ENCODE measurements around the gene CLIP4.
A peak's percentile ranks its signal among the peaks of the same experiment; 100 is the strongest.
"Not testable (repeated sequence)": the region's sequence is repeated elsewhere in the genome, so short reads cannot be mapped to it uniquely, and the experiment has no call there.

Gene CLIP4

DNA sequence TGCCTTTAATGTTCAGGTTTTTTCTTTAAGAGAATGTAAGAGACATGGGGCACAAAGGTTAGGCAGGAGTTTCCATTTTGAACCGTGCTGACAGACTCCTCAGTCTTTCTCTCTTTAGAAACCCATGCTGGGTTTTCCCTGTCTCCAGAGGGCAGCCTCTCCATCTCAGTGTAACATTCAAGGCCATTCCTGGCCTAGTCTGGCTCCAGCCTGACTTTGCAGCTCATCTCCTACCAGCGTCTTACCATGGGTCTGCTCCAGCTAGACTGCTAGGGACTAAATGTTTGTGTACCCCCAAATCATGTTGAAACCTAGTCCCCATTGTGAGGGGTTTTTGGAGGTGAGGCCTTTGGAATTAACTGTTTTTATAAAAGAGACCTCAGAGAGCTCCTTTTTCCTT is 9.8 kb upstream of the CLIP4 start:
- H3K36me3 ChIP-seq (ENCODE audit: control insufficient read depth, insufficient read depth, low read length): no peaks in the 10 kb centered on the region
- 30 to 50% methylated on average over 1 of the region's 2 CpGs for WGBS, 2 experiments (ENCODE audit: insufficient coverage in 2 of 2)
- H3K4me1 ChIP-seq (ENCODE audit: control insufficient read depth, insufficient read depth, low read length, poor library complexity, severe bottlenecking): peaks cover 3% of the 10 kb centered on the region
- no peaks in the 10 kb centered on the region for H3K9me3 ChIP-seq (ENCODE audit: control insufficient read depth, low read length)
- H3K27ac ChIP-seq (ENCODE audit: low read depth, low read length, severe bottlenecking): no peak overlapping the region
- H3K4me3 ChIP-seq (ENCODE audit: extremely low read depth, insufficient read depth, low read length, poor library complexity, severe bottlenecking): no peak overlapping the region

DNA sequence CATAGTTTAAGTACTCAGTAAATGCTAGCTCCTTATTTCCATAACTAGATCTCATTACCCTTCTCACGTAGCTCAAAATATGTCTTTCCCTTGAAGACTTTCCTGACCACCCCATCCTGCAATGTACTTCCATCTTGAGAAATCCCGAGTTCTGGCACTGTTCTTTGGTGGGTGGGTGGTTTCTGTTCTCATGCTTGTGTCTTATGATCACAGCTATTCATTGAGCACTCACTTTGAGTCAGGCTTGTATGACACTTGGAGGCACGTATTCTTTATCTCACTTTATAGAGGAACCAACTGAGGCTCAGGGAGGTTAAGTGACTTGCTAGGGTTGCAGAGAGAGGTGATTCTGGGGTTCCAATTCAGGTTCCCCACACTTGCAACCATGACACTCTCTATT is 9.0 kb upstream of the CLIP4 start:
- H3K4me3 ChIP-seq (ENCODE audit: extremely low read depth, insufficient read depth, low read length, poor library complexity, severe bottlenecking): no peak overlapping the region
- WGBS, 2 experiments (ENCODE audit: insufficient coverage in 2 of 2): 80 to 83% methylated on average over 1 to 2 of the region's 3 CpGs
- H3K36me3 ChIP-seq (ENCODE audit: control insufficient read depth, insufficient read depth, low read length): no peaks in the 10 kb centered on the region
- H3K4me1 ChIP-seq (ENCODE audit: control insufficient read depth, insufficient read depth, low read length, poor library complexity, severe bottlenecking): peaks cover 3% of the 10 kb centered on the region
- no peaks in the 10 kb centered on the region for H3K9me3 ChIP-seq (ENCODE audit: control insufficient read depth, low read length)
- no peak overlapping the region for H3K27ac ChIP-seq (ENCODE audit: low read depth, low read length, severe bottlenecking)

DNA sequence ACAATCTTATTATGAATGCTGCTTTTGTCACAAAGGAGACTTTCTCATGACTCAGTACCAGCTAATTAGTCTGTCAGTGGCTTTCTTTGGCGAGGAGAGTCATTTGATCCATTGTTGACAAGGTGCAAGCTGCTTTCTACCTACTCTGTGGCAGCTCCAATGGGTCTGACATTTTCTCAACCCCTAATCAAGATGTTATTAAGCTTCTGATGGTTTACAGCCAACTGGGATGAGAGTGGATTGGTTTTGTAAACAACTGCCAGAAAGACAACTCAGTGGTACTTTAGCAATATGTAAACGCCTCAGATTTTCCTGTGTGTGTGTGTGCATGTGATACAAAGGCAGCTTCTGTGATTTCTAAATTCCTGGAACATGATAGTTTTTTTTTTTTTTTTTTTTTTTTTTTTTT is 8.2 kb upstream of the CLIP4 start:
- WGBS, 2 experiments (ENCODE audit: insufficient coverage in 2 of 2): 65 to 69% methylated on average over 2 of the region's 2 CpGs
- H3K4me1 ChIP-seq (ENCODE audit: control insufficient read depth, insufficient read depth, low read length, poor library complexity, severe bottlenecking): peaks cover 3% of the 10 kb centered on the region
- no peaks in the 10 kb centered on the region for H3K9me3 ChIP-seq (ENCODE audit: control insufficient read depth, low read length)
- no peaks in the 10 kb centered on the region for H3K36me3 ChIP-seq (ENCODE audit: control insufficient read depth, insufficient read depth, low read length)
- H3K4me3 ChIP-seq (ENCODE audit: extremely low read depth, insufficient read depth, low read length, poor library complexity, severe bottlenecking): no peak overlapping the region
- no peak overlapping the region for H3K27ac ChIP-seq (ENCODE audit: low read depth, low read length, severe bottlenecking)

DNA sequence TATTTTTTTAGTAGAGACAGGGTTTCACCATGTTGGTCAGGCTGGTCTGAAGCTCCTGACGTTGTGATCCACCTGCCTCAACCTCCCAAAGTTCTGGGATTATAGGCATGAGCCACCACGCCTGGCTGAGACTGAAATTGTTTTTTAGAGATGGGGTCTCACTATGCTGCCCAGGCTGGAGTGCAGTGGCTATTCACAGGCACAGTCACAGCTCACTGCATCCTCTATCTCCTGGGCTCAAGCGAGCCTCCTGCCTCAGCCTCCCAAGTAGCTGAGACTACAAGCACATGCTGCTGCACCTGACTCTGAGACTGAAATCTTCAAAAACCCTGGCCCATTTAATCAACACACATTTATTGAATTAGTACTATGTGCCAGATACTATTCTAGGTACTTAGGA is 7.7 kb upstream of the CLIP4 start:
- H3K4me3 ChIP-seq (ENCODE audit: extremely low read depth, insufficient read depth, low read length, poor library complexity, severe bottlenecking); H3K36me3 ChIP-seq (ENCODE audit: control insufficient read depth, insufficient read depth, low read length); H3K27ac ChIP-seq (ENCODE audit: low read depth, low read length, severe bottlenecking); H3K9me3 ChIP-seq (ENCODE audit: control insufficient read depth, low read length); H3K4me1 ChIP-seq (ENCODE audit: control insufficient read depth, insufficient read depth, low read length, poor library complexity, severe bottlenecking): not testable (repeated sequence)
- 93% methylated on average over 3 of the region's 3 CpGs; no CpG with 5 or more reads in 1 of the 2 experiments for WGBS, 2 experiments (ENCODE audit: insufficient coverage in 2 of 2)

DNA sequence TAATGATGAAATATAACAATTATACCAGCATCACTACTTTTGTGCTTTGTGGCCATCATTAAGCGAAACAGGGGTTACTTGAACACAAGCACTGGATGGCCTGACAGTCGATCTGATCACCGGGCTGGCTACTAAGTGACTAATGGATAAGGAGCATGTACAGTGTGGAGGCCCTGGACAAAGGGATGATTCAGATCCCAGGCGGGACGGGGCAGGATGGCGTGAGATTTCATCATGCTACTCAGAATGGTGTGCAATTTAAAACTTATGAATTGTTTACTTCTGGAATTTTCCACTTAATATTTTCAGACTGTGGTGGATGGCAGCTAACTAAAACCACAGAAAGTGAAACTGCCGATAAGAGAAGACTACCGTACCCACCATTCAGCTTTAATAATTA is 7.0 kb upstream of the CLIP4 start:
- H3K9me3 ChIP-seq (ENCODE audit: control insufficient read depth, low read length): no peaks in the 10 kb centered on the region
- no peak overlapping the region for H3K27ac ChIP-seq (ENCODE audit: low read depth, low read length, severe bottlenecking)
- 96 to 98% methylated on average over 4 to 5 of the region's 8 CpGs for WGBS, 2 experiments (ENCODE audit: insufficient coverage in 2 of 2)
- H3K36me3 ChIP-seq (ENCODE audit: control insufficient read depth, insufficient read depth, low read length): no peaks in the 10 kb centered on the region
- peaks cover 3% of the 10 kb centered on the region for H3K4me1 ChIP-seq (ENCODE audit: control insufficient read depth, insufficient read depth, low read length, poor library complexity, severe bottlenecking)
- H3K4me3 ChIP-seq (ENCODE audit: extremely low read depth, insufficient read depth, low read length, poor library complexity, severe bottlenecking): no peak overlapping the region

DNA sequence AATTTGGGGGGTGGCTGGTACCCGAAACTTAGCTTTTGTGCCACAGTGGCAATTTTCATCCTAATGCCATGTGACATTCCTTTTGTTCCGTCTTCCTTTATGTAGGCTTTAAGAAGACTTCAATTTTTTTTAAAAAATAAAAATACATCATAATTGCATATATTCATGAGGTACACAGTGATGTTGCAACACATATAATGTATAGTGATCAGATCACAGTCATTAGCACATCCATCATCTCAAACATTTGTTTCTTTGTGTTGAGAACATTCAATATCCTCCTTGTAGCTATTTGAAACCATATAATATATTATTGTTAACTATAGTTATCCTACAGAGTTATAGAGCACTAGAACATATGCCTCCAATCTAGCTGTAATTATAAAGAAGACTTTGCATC is 6.0 kb upstream of the CLIP4 start:
- WGBS, 2 experiments (ENCODE audit: insufficient coverage in 2 of 2): 86 to 88% methylated on average over 1 of the region's 2 CpGs
- H3K4me3 ChIP-seq (ENCODE audit: extremely low read depth, insufficient read depth, low read length, poor library complexity, severe bottlenecking): no peak overlapping the region
- no peak overlapping the region for H3K27ac ChIP-seq (ENCODE audit: low read depth, low read length, severe bottlenecking)
- H3K4me1 ChIP-seq (ENCODE audit: control insufficient read depth, insufficient read depth, low read length, poor library complexity, severe bottlenecking): peaks cover 9% of the 10 kb centered on the region
- H3K9me3 ChIP-seq (ENCODE audit: control insufficient read depth, low read length): no peaks in the 10 kb centered on the region
- H3K36me3 ChIP-seq (ENCODE audit: control insufficient read depth, insufficient read depth, low read length): no peaks in the 10 kb centered on the region

DNA sequence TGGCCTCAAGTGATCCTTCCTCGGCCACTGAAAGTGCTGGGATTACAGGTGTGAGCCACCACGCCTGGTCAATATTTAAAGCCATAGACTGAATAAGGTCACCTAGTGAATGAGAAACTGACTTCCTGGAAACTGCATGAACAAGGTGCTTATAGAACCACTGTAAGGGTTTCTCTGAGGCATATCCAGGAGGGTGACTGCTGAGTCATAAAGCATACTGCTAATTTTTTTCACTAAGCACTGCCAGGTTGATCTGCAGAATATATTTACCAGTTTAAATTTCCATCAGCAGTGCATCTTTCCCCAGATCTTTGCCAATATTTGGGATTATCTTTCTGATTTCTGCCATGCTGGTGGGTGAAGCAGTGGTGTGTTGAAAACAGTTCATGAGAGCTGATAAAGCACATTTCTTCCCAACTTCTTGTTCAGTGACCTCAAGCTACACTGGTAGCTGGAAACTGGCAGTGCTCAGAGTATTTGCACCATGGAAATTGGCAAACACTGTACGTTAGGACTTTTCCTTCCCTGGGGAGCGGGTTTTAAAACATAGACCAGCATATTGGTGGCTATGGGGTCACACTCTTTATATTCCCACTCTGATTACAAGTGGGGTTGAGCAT is 4.2 kb upstream of the CLIP4 start:
- Histone ChIP-seq H3K27ac (ENCODE audit: low read depth, low read length, severe bottlenecking) (no peak overlapping the region), H3K9me3 (ENCODE audit: control insufficient read depth, low read length) (no peaks in the 10 kb centered on the region), H3K36me3 (ENCODE audit: control insufficient read depth, insufficient read depth, low read length) (no peaks in the 10 kb centered on the region), H3K4me1 (ENCODE audit: control insufficient read depth, insufficient read depth, low read length, poor library complexity, severe bottlenecking) (peaks cover 9% of the 10 kb centered on the region), H3K4me3 (ENCODE audit: extremely low read depth, insufficient read depth, low read length, poor library complexity, severe bottlenecking) (no peak overlapping the region)
- 82 to 83% methylated on average over 3 to 4 of the region's 4 CpGs for WGBS, 2 experiments (ENCODE audit: insufficient coverage in 2 of 2)

DNA sequence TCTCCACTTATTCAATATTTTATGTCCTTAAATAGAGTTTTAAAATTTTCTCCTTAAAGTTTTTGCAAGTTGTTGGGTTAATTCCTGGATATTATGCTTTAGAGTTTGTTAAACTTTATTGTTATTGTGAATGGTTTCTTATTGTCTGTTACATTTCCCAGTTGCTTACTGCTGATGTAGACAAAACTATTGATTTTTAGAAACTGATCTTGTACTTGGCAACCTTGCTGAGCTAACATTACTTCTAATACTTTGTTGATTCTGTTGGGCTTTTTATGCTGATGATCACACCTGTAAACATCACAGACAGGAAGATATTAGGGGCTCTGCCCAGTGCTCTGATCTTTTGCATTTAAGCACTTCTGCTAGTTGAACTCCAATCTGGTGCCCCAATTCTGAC is 2.8 kb upstream of the CLIP4 start:
- Histone ChIP-seq H3K36me3 (ENCODE audit: control insufficient read depth, insufficient read depth, low read length) (no peaks in the 10 kb centered on the region), H3K27ac (ENCODE audit: low read depth, low read length, severe bottlenecking) (no peak overlapping the region), H3K4me1 (ENCODE audit: control insufficient read depth, insufficient read depth, low read length, poor library complexity, severe bottlenecking) (peaks cover 6% of the 10 kb centered on the region), H3K4me3 (ENCODE audit: extremely low read depth, insufficient read depth, low read length, poor library complexity, severe bottlenecking) (no peak overlapping the region), H3K9me3 (ENCODE audit: control insufficient read depth, low read length) (no peaks in the 10 kb centered on the region)

DNA sequence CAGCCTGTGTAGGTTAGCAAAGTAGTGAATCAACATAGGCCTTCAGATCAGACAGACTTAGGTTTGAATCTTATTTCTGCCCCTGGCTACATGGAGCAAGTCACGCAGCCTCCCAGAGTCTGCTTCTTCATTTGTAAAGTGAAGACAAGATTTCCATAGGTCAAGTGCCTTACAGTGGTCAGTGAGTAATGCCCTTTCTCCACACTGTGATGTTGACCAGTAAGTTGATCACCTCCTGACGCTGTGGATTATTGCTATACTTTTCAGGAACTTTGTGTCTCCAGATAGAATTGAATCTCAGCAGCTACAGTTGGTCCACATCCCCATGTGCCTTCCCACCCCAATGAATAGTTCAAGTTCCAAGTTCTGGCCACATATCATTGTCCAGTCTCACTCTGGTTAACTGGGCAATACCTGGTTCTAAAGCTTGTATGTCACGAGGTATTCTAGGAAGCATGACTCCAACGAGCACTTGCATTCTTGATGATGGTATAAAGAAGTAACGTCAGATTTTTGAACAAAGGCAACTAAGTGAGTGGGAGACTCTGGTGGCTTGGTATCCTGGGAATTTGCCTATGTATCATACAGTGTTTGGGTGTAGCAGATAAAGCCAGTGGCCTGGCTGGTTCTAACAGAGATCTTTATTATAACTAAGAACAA is 2.1 kb upstream of the CLIP4 start:
- Histone ChIP-seq H3K27ac (ENCODE audit: low read depth, low read length, severe bottlenecking) (no peak overlapping the region), H3K4me3 (ENCODE audit: extremely low read depth, insufficient read depth, low read length, poor library complexity, severe bottlenecking) (no peak overlapping the region), H3K9me3 (ENCODE audit: control insufficient read depth, low read length) (no peaks in the 10 kb centered on the region), H3K4me1 (ENCODE audit: control insufficient read depth, insufficient read depth, low read length, poor library complexity, severe bottlenecking) (peaks cover 6% of the 10 kb centered on the region), H3K36me3 (ENCODE audit: control insufficient read depth, insufficient read depth, low read length) (no peaks in the 10 kb centered on the region)
- WGBS, 2 experiments (ENCODE audit: insufficient coverage in 2 of 2): 76 to 87% methylated on average over 3 to 4 of the region's 5 CpGs

DNA sequence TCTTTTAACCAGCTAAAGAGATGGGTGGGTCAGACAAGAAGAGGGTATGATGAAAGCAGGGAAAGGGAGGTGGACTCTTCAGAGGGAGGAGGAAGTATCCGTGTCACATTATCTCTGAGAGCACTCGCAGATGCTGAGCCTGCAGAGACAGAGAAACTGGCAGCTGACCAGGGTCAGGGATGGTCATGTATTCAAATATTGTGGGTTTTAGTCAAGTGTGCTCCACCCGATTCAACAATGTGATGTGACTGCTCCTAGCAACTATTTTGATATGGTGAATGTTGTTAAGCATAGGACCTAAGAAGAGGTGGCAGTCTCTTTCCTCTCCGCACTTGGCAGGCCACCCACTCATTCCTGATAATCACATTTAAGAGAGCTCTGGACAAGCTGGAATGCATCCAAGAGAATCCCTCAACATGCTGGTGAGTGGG is 1.3 kb upstream of the CLIP4 start:
- Histone ChIP-seq H3K9me3 (ENCODE audit: control insufficient read depth, low read length) (no peaks in the 10 kb centered on the region), H3K4me1 (ENCODE audit: control insufficient read depth, insufficient read depth, low read length, poor library complexity, severe bottlenecking) (peaks cover 6% of the 10 kb centered on the region), H3K4me3 (ENCODE audit: extremely low read depth, insufficient read depth, low read length, poor library complexity, severe bottlenecking) (no peak overlapping the region), H3K36me3 (ENCODE audit: control insufficient read depth, insufficient read depth, low read length) (no peaks in the 10 kb centered on the region), H3K27ac (ENCODE audit: low read depth, low read length, severe bottlenecking) (no peak overlapping the region)
- 76 to 86% methylated on average over 3 of the region's 4 CpGs for WGBS, 2 experiments (ENCODE audit: insufficient coverage in 2 of 2)

DNA sequence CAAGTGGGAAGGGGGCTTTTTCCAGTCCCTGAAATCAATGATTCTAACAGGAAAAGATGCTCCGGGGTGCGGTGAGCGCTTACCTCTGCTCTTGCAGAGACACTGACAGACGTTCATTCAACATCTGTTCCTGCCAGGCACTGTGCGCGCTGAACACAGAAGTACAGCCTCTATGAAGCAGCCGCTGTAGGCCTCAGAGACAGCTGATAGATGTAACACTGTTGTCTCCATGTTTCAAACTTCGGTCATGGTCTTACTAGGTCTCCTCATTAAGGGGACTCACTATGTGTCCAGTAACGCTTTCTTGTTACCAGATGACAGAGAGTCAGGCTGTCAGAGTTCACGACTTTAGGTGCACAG is 649 bp upstream of the CLIP4 start:
- Histone ChIP-seq H3K27ac (ENCODE audit: low read depth, low read length, severe bottlenecking) (no peak overlapping the region), H3K4me3 (ENCODE audit: extremely low read depth, insufficient read depth, low read length, poor library complexity, severe bottlenecking) (peak overlapping the region; percentile 37)
- WGBS, 2 experiments (ENCODE audit: insufficient coverage in 2 of 2): 84 to 90% methylated on average over 10 of the region's 10 CpGs

More for the DNA sequence above, 649 bp upstream of the CLIP4 start:
- Histone ChIP-seq H3K36me3 (ENCODE audit: control insufficient read depth, insufficient read depth, low read length) (no peaks in the 10 kb centered on the region), H3K9me3 (ENCODE audit: control insufficient read depth, low read length) (no peaks in the 10 kb centered on the region), H3K4me1 (ENCODE audit: control insufficient read depth, insufficient read depth, low read length, poor library complexity, severe bottlenecking) (peaks cover 6% of the 10 kb centered on the region)
